Mammary epithelial cell (primary cell): ENCODE results near the gene AMPD3.

Source experiments
- CTCF ChIP-seq, 2 donors: IDR thresholded peaks in 1 of 2; conservative IDR thresholded peaks in 1 of 2; 2 replicates each; pipeline ENCODE4 v1.5.1; 2011 to 2012; ENCODE audit warnings: inconsistent platforms in 2 of 2, low read length in 2 of 2, mild to moderate bottlenecking in 2 of 2, control low read depth in 1 of 2, low read depth in 1 of 2; ENCODE audit not compliant: insufficient read depth in 1 of 2; ENCODE audit errors: extremely low read depth in 1 of 2
- EZH2 ChIP-seq: IDR thresholded peaks from 2 replicates; pipeline ENCODE4 v1.6.1; 2012; ENCODE audit warnings: low read length, inconsistent platforms, borderline replicate concordance

- TF ChIP-seq CTCF (conservative IDR thresholded peaks at IDR 0.05 in 1 of 2, IDR thresholded peaks at IDR 0.05 in 1 of 2; ENCODE audit: extremely low read depth in 1 of 2, insufficient read depth in 1 of 2, low read depth in 1 of 2, low read length in 2 of 2) (no peak), EZH2 (no peak)
Measured at GRCh38 chr11:10500757-10501684, 46.0 kb downstream of the AMPD3 start.
